Cardiac muscle cell (in vitro differentiated cells and primary cell): Measurements from ENCODE around the gene HOXB4. TPM values are rescaled to one million over a fixed set of nuclear protein-coding genes. Genes with fewer than 3 reads are reported as not detected.
A peak's percentile ranks its signal among the peaks of the same experiment; 100 is the strongest.

Source experiments
- DNase-seq, 2 donors: peaks; one replicate each; pipeline versions ENCODE4 v3.0.0 to v3.0.0-alpha.2; 2010 to 2017; ENCODE audit warnings: low read depth in 1 of 2, low spot score in 1 of 2
- H3K27ac ChIP-seq: fragments of 200-600 bp; sonication (generic); 2 replicates; pipeline ENCODE4 v1.5.1; 2016
- H3K27me3 ChIP-seq: fragments of 200-600 bp; sonication (generic); 2 replicates; pipeline ENCODE4 v1.6.0; 2016; ENCODE audit warnings: control low read depth
- H3K36me3 ChIP-seq: fragments of 200-600 bp; sonication (generic); 2 replicates; pipeline ENCODE4 v1.5.1; 2016; ENCODE audit warnings: control low read depth
- H3K4me1 ChIP-seq: fragments of 200-600 bp; sonication (generic); 2 replicates; pipeline ENCODE4 v1.8.1; 2017; ENCODE audit warnings: low read depth, mild to moderate bottlenecking, mixed run types
- H3K4me3 ChIP-seq: fragments of 200-600 bp; sonication (generic); 2 replicates; pipeline ENCODE4 v1.5.1; 2016; ENCODE audit warnings: mild to moderate bottlenecking
- H3K9me3 ChIP-seq: fragments of 200-600 bp; sonication (generic); 2 replicates; pipeline ENCODE4 v1.5.1; 2017; ENCODE audit warnings: low read depth, mild to moderate bottlenecking, control low read depth
- polyA plus RNA-seq: library from polyadenylated mRNA; unstranded; fragments of >200 nt; fragmentation: Nextera tagmentation; extraction: Ambion mirVana; gene quantifications from 2 replicates; pipeline ENCODE4 v1.2.1, GENCODE V29; 2016
- total RNA-seq: library from RNA; depleted of rRNA; stranded (reverse); fragments of >200 nt; gene quantifications from 2 replicates; pipeline ENCODE4 v1.2.3, GENCODE V29; 2016
- TF ChIP-seq, protein P1 (sequence below): IDR thresholded peaks from 2 replicates; pipeline ENCODE4 v1.5.1; 2012; ENCODE audit warnings: low read depth, mild to moderate bottlenecking, low read length

Gene HOXB4
- total and polyA plus RNA-seq, 2 experiments from 2014 or later = 5.4 to 12.5 TPM

GRCh38 chr17:48576479-48577309 lies 1.5 kb downstream of the HOXB4 start:
- TF ChIP-seq, protein P1, sequence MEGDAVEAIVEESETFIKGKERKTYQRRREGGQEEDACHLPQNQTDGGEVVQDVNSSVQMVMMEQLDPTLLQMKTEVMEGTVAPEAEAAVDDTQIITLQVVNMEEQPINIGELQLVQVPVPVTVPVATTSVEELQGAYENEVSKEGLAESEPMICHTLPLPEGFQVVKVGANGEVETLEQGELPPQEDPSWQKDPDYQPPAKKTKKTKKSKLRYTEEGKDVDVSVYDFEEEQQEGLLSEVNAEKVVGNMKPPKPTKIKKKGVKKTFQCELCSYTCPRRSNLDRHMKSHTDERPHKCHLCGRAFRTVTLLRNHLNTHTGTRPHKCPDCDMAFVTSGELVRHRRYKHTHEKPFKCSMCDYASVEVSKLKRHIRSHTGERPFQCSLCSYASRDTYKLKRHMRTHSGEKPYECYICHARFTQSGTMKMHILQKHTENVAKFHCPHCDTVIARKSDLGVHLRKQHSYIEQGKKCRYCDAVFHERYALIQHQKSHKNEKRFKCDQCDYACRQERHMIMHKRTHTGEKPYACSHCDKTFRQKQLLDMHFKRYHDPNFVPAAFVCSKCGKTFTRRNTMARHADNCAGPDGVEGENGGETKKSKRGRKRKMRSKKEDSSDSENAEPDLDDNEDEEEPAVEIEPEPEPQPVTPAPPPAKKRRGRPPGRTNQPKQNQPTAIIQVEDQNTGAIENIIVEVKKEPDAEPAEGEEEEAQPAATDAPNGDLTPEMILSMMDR = no peak
- Histone ChIP-seq H3K27me3 (peaks cover 97% of the 10 kb centered on the region), H3K27ac (no peak overlapping the region), H3K4me1 (peaks cover 4% of the 10 kb centered on the region), H3K36me3 (no peaks in the 10 kb centered on the region), H3K9me3 (no peaks in the 10 kb centered on the region), H3K4me3 (peak overlapping the region; percentile 44)
- DNase-seq = peak in 1 of 2 donors; percentile 39

DNA sequence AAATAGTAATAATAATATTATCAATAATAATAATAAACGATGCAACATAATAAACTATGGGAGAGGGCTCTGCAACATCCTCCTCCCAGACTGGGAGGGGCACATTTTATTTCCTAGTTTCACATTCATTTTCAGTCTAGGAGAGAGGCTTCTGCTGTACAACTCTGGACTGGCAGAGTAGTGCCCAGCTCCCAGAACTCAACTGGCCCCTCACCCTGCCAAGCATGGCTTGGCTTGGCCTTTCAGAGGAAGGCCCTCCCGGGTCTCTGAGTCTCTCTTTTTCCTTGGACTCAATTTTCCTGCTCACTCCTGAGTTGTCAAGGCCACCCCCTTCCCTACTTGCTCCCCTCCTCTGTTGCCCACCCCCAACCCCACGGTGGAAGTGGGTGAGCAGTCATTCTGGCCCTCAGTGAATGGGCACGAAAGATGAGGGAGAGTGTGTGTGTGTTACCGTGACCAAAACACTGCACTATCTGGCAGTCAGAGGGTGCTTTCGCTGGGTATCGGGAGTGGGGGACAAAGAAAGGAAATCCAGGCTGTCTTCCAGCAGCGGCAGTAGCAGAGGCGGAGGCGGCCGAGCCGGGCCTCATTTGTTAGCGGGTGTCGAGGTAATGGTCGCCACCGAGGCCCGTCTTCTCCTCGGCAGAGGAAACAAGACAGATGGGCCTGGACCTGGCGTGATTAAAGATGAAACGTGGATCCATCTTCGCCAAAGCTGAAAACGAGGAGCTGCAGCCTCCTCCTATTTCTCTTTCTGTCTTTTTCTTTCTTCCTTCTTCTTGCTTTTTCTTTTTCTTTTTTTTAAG lies 2.3 kb downstream of the HOXB4 start:
- DNase-seq = no peak
- Histone ChIP-seq H3K27ac (no peak overlapping the region), H3K4me1 (peaks cover 11% of the 10 kb centered on the region)

DNA sequence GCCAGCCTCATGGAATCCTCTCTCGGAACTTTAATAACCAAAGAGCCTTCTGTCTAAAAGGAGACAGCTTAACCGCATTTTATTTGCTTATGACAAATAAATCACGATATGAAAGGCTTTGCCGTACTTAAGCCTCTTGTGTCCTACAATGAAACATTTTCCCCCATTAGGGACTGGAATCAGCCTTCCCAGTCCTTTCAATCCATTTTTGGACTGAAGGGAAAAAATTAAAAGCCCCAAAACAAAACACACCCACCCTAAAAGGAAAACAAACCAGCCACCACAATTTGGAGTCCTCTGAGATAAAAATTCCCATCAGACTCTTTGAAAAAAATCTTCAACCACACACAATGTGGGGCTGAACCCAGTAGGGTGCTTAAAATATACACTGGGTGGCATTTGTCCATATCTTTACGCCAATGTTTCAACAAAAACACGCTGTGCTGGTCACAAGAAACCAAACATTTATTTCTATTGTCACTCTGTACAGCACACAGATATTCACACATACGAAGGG lies 3.0 kb downstream of the HOXB4 start:
- H3K36me3 ChIP-seq = no peaks in the 10 kb centered on the region
- no peak overlapping the region for H3K27ac ChIP-seq
- H3K4me1 ChIP-seq = peaks cover 19% of the 10 kb centered on the region
- peaks cover 97% of the 10 kb centered on the region for H3K27me3 ChIP-seq
- H3K4me3 ChIP-seq = no peak overlapping the region
- TF ChIP-seq, protein P1 = no peak
- no peaks in the 10 kb centered on the region for H3K9me3 ChIP-seq
- no peak for DNase-seq

More for the DNA sequence above, 2.3 kb downstream of the HOXB4 start:
- TF ChIP-seq, protein P1 = no peak
- H3K9me3 ChIP-seq = no peaks in the 10 kb centered on the region
- peak overlapping the region; percentile 44 for H3K4me3 ChIP-seq
- peaks cover 97% of the 10 kb centered on the region for H3K27me3 ChIP-seq
- H3K36me3 ChIP-seq = no peaks in the 10 kb centered on the region

- TF ChIP-seq, protein P1 = no peak
- no peaks in the 10 kb centered on the region for H3K9me3 ChIP-seq
- peaks cover 97% of the 10 kb centered on the region for H3K27me3 ChIP-seq
- no peak for DNase-seq
- peaks cover 20% of the 10 kb centered on the region for H3K4me1 ChIP-seq
- no peak overlapping the region for H3K27ac ChIP-seq
- H3K36me3 ChIP-seq = no peaks in the 10 kb centered on the region
- H3K4me3 ChIP-seq = no peak overlapping the region
Observed at GRCh38 chr17:48574505-48575065, 3.6 kb downstream of the HOXB4 start.

DNA sequence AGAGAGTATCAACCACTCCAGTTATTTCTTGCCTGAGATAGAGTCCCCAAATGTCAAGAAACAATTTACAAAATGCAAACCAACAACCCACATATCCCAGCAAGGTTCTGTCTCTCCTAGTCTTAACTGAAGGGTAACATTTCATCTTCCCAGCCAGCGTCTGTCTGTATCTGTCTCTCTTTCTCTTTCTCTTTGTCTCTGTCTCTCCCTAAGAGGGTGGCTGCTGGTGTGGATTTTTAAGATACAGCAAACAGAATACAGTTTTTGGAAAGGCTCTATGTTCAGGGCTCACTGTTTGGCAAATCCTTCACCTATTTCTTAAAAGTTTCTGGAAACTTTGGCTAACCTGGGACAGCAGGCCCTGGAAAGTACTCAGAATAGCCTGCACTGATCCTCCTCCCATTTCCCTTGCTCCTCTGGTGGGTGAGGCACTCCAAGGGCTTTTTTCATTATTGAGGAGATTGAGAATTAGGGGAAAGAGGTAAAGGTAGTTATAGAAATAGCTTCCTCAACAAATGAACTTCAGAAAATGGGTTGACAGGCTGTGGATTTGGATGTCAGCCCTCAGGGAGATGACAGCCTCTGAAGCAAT lies 6.2 kb downstream of the HOXB4 start:
- H3K27me3 ChIP-seq = peaks cover 100% of the 10 kb centered on the region
- peaks cover 34% of the 10 kb centered on the region for H3K4me1 ChIP-seq
- H3K27ac ChIP-seq = no peak overlapping the region
- TF ChIP-seq, protein P1 = no peak
- no peaks in the 10 kb centered on the region for H3K36me3 ChIP-seq
- H3K9me3 ChIP-seq = no peaks in the 10 kb centered on the region
- no peak for DNase-seq
- H3K4me3 ChIP-seq = no peak overlapping the region
